GM21576 (cell line): ENCODE results near the gene CALCB.

Source experiments
- ATAC-seq: cut with Tn5 transposase; IDR thresholded peaks from one replicate; pipeline ENCODE4 v1.9.1; 2021; ENCODE audit warnings: mild to moderate bottlenecking, moderate library complexity; ENCODE audit not compliant: unreplicated experiment

Gene CALCB

GRCh38 chr11:15074206-15075161 lies 1.1 kb downstream of the CALCB start:
- ATAC-seq: peak; percentile 95

- ATAC-seq: no peak
Observed at GRCh38 chr11:15075162-15075526, 1.8 kb downstream of the CALCB start.

DNA sequence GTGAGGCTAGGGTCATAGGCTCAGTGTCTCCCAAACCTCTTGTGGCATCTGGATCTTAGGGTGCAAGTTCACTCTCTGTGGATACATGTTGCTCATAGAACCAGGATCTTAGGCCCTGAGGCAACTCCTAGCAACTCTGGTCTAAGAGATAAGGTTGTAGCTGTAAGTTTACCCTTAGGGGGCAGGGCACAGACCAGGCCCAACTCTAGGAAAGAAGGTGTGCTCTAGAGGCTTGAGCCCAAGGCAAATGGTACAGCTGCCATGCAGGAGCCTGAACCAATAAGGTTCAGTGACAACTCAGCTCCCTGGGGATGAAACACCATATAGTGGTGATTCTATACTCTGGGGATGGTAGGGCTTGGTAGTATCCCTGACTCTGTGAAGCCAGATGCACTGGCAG lies 17.8 kb downstream of the CALCB start:
- no peak for ATAC-seq

- no peak for ATAC-seq
Observed at GRCh38 chr11:15091625-15092024, 18.2 kb downstream of the CALCB start.

DNA sequence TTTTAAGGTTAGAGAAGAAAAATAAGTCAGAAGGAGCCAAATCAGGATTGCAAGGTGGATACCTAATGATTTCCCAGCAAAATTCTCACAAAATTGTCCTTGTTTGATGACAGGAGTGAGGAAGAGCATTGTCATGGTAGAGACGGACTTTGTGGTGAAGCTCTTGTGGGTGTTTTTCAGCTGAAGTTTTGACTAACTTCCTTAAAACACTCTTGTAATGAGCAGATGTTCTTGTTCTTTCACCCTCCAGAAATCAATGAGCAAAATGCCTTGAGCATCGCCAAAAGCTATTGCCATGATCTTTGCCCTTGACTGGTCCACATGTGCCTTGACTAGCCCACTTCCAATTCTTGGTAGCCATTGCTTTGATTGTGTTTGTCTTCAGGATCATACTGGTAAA lies 20.0 kb downstream of the CALCB start:
- peak; percentile 66 for ATAC-seq

- ATAC-seq: no peak
Observed at GRCh38 chr11:15095736-15096228, 22.4 kb downstream of the CALCB start.

DNA sequence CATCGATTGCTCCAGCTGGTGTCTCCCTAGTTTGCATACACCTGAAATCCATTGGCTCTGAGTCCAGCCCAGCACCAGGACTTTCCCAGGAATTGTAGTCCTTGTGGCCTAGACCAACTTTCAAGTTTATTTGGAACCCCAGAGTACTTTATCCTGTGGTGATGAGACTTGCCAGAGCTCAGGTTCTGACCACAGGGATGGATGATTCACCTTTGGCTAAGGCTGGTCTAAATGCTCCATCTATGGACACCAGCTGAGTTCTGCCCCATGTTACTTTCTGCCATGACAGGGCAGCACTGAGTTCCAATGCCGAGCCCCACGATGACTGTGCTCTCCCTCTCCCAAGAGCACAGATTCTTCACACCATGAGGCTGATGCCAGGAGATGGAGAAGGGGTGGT lies 24.0 kb downstream of the CALCB start:
- ATAC-seq: no peak

DNA sequence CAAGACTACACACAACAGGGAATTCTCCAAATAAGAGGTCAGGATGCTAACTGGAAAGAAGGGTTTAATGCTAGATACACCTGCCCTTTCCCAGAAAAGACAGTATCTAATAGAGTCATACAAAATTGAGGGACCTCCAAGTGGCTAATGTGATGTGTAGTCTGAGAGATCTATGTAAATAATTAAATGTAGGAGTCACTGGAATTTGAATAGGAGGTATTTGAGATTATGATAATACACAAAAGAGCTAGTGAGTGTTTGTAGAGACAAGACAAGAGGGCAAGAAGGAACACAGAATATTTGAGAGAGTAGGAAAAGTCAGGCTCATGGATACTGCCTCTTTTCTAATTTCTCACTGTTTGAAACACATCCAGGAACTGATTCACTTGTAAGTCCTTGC lies 25.9 kb downstream of the CALCB start:
- no peak for ATAC-seq

DNA sequence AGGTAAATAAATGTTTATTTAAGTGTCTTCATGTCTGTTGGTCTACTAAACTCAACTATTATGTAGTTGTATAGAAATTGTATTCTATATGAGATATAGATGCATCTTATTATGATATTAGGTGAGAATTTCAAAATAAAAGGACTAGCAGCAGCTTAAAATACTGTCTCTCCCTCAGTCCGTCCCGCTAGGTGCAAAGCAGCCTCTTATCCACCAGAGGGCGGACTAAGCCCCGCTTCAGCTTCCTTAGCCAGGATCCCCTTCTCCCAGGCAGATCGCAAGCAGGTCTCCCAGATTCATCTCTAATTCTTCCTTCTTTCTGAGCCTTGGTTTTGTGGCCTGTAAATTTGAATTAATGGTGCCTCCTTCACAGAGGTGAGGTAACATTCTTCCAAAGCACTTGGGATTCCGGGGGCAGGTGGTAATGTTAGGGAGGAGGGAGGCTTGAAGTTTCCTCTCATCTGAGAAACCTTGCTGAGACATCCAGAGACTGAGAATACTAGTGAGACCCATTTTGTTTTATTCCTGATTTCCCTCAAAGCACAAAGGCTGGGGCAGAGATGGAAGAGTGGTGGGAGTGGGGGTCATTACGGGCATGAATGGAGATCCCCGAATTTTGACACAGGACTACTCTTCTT lies 27.8 kb downstream of the CALCB start:
- ATAC-seq: peak; percentile 73

- ATAC-seq: no peak
Observed at GRCh38 chr11:15104166-15104565, 30.8 kb downstream of the CALCB start.

DNA sequence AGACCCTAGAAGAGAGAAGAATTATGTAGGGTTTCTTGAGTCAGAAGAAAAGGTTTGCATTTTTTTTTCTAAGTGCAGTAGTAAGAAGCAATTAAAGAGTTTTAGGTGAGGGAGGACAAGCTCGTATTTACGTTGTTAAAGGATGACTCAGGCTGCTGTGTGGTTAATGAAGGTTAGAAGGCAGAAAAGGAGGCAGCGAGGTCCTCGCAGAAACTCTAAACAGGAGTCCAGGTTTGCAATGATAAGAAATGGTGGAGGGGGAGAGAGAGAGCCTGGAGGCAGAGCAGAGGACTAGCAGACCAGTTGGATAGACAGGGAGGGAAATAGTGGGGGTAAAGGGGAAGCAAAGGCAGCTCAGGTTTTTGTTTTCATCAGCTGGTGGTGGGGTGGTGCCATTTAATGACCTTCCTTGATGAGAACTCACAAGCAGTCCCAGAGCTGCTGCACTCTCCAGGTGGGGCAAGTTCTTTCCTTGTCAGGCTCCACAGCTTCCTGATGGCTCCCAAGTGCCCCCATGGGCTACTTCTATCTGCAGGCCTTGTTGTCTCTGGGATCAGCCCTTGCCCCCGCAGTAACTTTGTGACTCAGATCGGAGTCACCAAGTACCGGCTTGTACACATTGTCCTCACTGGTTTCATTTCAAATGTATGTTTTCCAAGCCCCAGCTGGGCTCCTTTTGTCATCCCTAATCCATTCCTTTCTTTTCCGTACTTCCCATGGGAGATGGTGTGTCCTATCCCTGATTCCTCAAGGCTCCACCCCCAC lies 33.0 kb downstream of the CALCB start:
- ATAC-seq: no peak

DNA sequence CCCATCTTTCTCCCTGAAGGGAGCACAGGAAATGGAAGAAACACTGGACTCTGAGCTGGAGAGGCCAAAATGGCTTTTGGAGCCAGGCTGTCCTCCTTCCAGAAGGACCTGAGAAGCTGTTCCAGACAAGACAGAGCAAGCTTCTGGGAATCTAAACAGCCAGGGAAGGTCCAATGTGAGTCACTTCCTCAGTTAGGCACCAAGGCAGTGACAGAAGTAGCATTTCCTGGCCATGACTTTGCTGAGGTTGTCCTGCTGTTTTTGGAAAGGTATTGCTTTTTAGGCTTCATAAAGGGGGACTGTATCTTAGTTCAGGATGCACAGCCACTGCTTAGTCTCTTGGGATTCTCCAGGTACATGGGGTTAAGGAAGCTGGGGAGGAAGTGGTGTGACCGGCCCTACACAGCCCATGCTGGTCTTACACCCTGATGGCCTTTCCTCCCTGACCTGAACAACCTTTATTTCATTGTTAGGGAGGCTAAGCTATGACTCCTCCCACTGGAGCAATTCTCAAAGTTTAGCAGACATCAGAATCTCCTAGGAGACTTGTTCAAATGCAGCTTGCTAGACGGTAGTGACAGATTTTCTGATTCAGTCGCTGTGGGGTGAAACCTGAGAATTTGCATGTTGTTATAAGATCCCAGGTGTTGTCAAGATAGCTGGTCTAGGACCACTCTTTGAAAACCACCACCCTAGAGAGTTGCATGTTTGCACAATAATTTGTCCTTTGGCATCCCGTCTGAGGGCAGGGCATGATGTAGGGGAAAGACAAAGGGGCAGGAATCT lies 34.5 kb downstream of the CALCB start:
- ATAC-seq: peak; percentile 67

- ATAC-seq: no peak
Observed at GRCh38 chr11:15108592-15109130, 35.3 kb downstream of the CALCB start.

GRCh38 chr11:15109602-15110001 lies 36.2 kb downstream of the CALCB start:
- ATAC-seq: no peak

DNA sequence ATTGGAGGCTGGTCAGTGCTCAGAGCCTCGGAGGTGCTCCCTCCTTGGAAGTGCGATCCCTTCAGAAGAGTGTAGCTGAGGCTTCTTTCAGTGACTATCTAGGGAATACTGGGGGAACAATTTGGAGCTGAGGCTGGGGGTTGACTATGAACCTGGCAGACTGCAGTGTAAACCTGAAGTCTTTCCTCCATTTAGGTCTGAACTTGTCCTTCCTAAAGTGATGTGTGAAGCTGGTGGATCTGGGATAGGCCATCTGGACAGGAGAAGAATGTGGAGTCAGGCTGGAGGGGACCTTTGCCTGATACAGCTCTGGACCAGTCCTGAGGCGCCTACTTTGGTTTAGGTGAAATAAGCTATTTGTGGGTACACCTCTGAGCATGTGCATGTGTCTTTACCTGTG lies 37.8 kb downstream of the CALCB start:
- no peak for ATAC-seq

- ATAC-seq: no peak
Observed at GRCh38 chr11:15112131-15112541, 38.7 kb downstream of the CALCB start.

DNA sequence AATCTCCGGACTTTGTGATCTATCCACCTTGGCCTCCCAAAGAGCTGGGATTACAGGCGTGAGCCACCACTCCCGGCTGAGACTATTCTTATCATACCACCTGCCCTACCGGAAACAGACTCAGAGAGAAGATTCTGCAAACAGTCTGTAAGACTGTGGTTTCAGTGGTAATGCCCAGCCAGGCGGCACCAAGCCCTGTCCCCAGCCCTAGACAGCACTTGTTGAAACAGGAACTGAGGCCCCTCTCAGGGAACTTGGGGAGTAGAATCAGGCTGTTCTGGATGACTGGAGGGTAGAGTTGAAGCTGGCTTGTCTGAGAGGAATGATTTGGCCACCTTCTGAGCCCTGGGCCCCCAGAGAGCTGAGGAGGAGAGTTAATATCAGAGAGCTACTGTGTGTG lies 40.0 kb downstream of the CALCB start:
- ATAC-seq: peak; percentile 92

GRCh38 chr11:15114501-15115475 lies 41.4 kb downstream of the CALCB start, which contains the start of gene INSC:
Gene INSC (plus strand): TSS chr11:15114923. CDS start chr11:15149175, 34,252 bp downstream.
- no peak for ATAC-seq

GRCh38 chr11:15115686-15116085 lies 42.3 kb downstream of the CALCB start:
- ATAC-seq: no peak
